SU-DHL-6 (cell line): ENCODE results near the gene GNA14.

Experiments used
- H2AFZ ChIP-seq: fragments of 200-600 bp; sonication (generic); 2 replicates; pipeline ENCODE4 v1.6.1; 2014; ENCODE audit warnings: low read depth, mild to moderate bottlenecking, moderate library complexity, mixed read lengths, antibody characterized with exemption, low read length; ENCODE audit not compliant: severe bottlenecking
- H3F3A ChIP-seq: fragments of 200-600 bp; shearing (Covaris generic); 2 replicates; pipeline ENCODE4 v1.6.0; 2016; ENCODE audit warnings: antibody characterized with exemption, mild to moderate bottlenecking; ENCODE audit not compliant: insufficient read depth
- H3K27ac ChIP-seq: fragments of 200-600 bp; sonication (generic); 2 replicates; pipeline ENCODE4 v1.5.1; 2016; ENCODE audit warnings: low read depth, mild to moderate bottlenecking, low read length, moderate library complexity, mixed read lengths
- H3K27me3 ChIP-seq: fragments of 200-600 bp; sonication (generic), shearing (Covaris generic); 2 replicates; pipeline ENCODE4 v1.6.0; 2014; ENCODE audit warnings: mild to moderate bottlenecking, low read length
- H3K36me3 ChIP-seq: fragments of 200-600 bp; sonication (generic); 2 replicates; pipeline ENCODE4 v1.6.1; 2014; ENCODE audit warnings: mild to moderate bottlenecking, low read length, mixed read lengths
- H3K4me2 ChIP-seq: fragments of 300-600, 200-600 bp; shearing (Covaris generic), sonication (generic); 2 replicates; pipeline ENCODE4 v1.6.0; 2014; ENCODE audit warnings: low read length, low read depth, mild to moderate bottlenecking; ENCODE audit not compliant: poor library complexity, severe bottlenecking
- H3K4me3 ChIP-seq: fragments of 200-600 bp; sonication (generic); 2 replicates; pipeline ENCODE4 v1.5.1; 2014; ENCODE audit warnings: antibody characterized with exemption, low read length, mild to moderate bottlenecking, mixed read lengths; ENCODE audit not compliant: insufficient read depth, poor library complexity, severe bottlenecking
- H3K79me2 ChIP-seq: fragments of 200-600 bp; sonication (generic); 2 replicates; pipeline ENCODE4 v1.6.1; 2014; ENCODE audit warnings: mild to moderate bottlenecking, low read length, moderate library complexity; ENCODE audit not compliant: insufficient read depth
- H3K9ac ChIP-seq: fragments of 200-600 bp; sonication (generic); 2 replicates; pipeline ENCODE4 v1.7.0; 2014; ENCODE audit warnings: mild to moderate bottlenecking, low read length
- H3K9me2 ChIP-seq: fragments of 200-600 bp; sonication (generic); replicated peaks from 2 replicates; pipeline ENCODE4 v1.6.1; 2014; ENCODE audit warnings: low read length; ENCODE audit not compliant: insufficient read depth
- H3K9me3 ChIP-seq: fragments of 200-600 bp; sonication (generic); 2 replicates; pipeline ENCODE4 v1.6.1; 2014; ENCODE audit warnings: low read length, mixed read lengths; ENCODE audit not compliant: insufficient read depth
- H4K20me1 ChIP-seq: fragments of 200-600 bp; sonication (generic); 2 replicates; pipeline ENCODE4 v1.6.1; 2014; ENCODE audit warnings: low read depth, mild to moderate bottlenecking, antibody characterized with exemption, low read length, moderate library complexity, mixed read lengths
- EZH2phosphoT487 ChIP-seq: fragments of 200-600 bp; sonication (generic), shearing (Covaris generic); conservative IDR thresholded peaks from 2 replicates; pipeline ENCODE4 v1.6.1; 2018; ENCODE audit warnings: mild to moderate bottlenecking, antibody characterized with exemption, low read length, moderate library complexity, mixed read lengths
- TF ChIP-seq, protein P1 (sequence below): fragments of 200-600 bp; sonication (generic); IDR thresholded peaks from one replicate; pipeline ENCODE4 v1.5.1; 2017; ENCODE audit warnings: antibody characterized with exemption, mild to moderate bottlenecking, low read length, moderate library complexity; ENCODE audit not compliant: insufficient read depth, poor library complexity, severe bottlenecking

Gene GNA14

DNA sequence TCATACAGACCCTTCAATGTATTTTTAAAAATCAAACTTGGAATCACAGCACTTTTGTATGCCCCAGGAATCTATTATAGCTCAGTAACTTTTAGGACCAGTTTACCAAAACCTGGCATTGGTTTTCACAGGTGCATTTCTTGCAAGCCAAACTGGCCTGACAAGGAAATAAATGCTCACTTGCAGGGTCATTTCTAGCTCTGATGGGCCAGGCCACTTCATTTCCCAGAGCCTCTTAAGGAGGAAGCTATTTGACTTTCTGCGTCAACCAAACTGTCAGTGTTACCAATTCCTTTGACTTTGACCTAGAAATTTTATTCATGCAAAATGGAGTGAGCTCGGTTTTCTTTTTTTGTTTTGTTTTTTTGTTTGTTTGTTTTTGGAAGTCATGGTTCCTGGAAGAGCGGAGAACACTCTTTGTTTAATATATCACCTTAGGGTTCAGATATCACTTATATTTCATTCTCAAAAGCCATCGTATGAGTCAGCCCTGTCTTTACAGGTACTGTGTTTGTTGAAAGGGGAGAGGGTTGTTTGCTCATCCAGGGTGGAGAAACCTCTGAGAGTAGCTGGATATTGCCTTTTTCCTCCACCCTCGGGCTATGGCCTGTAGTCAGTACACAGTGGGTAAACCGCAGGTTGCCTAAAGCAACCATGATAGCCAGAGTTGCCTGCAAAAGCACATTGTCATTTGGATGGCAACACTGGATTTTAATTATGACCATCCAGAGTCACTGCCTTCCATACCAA, 58.9 kb downstream of the GNA14 start:
- H3F3A ChIP-seq = no peaks in the 10 kb centered on the region
- no peak overlapping the region for H3K4me2 ChIP-seq
- no peak overlapping the region for H3K9ac ChIP-seq
- H3K9me2 ChIP-seq = no peaks in the 10 kb centered on the region
- TF ChIP-seq EZH2phosphoT487 = no peak
- TF ChIP-seq, protein P1, sequence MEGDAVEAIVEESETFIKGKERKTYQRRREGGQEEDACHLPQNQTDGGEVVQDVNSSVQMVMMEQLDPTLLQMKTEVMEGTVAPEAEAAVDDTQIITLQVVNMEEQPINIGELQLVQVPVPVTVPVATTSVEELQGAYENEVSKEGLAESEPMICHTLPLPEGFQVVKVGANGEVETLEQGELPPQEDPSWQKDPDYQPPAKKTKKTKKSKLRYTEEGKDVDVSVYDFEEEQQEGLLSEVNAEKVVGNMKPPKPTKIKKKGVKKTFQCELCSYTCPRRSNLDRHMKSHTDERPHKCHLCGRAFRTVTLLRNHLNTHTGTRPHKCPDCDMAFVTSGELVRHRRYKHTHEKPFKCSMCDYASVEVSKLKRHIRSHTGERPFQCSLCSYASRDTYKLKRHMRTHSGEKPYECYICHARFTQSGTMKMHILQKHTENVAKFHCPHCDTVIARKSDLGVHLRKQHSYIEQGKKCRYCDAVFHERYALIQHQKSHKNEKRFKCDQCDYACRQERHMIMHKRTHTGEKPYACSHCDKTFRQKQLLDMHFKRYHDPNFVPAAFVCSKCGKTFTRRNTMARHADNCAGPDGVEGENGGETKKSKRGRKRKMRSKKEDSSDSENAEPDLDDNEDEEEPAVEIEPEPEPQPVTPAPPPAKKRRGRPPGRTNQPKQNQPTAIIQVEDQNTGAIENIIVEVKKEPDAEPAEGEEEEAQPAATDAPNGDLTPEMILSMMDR = no peak
- no peak overlapping the region for H3K4me3 ChIP-seq
- H4K20me1 ChIP-seq = no peaks in the 10 kb centered on the region
- no peaks in the 10 kb centered on the region for H3K9me3 ChIP-seq
- H3K36me3 ChIP-seq = no peaks in the 10 kb centered on the region
- H3K27me3 ChIP-seq = no peaks in the 10 kb centered on the region
- no peaks in the 10 kb centered on the region for H3K79me2 ChIP-seq
- H3K27ac ChIP-seq = no peak overlapping the region
- H2AFZ ChIP-seq = no peak overlapping the region

DNA sequence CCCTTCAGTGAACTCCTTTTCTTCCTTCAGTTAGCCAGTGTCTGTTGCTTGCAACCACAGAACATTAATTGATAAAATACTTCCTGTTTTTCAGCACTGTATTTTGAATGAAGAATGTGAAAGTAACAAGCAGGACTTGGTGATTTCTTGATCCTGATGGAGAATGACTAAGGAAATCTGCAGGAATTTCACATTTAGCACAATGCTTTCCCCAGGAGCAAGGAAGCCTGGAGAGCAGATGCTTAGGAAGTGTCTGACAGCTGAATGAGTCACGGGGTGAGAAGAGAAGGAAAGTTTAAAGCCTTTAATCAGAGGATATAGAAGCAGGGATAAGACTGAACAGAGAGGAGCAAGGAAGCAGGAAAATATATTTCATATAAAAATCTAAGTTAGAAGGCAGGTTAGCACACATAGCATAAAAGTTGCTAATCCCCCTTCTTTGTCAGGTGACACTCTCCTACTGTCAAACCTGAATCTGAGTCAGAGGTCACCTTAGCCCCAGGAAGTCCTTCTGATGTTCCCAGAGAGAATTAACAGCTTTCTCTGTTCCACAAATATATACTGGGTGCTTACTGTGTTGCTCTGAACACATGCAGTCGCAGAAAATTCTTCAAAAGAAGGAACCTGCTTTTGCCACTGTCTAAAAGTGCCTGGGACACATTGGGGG, 59.7 kb downstream of the GNA14 start:
- Histone ChIP-seq H4K20me1 (no peaks in the 10 kb centered on the region), H3K27ac (no peak overlapping the region), H3K36me3 (no peaks in the 10 kb centered on the region), H3K9ac (no peak overlapping the region), H3F3A (no peaks in the 10 kb centered on the region), H3K9me3 (no peaks in the 10 kb centered on the region), H3K4me2 (no peak overlapping the region), H2AFZ (no peak overlapping the region), H3K4me3 (no peak overlapping the region), H3K27me3 (no peaks in the 10 kb centered on the region), H3K9me2 (no peaks in the 10 kb centered on the region), H3K79me2 (no peaks in the 10 kb centered on the region)
- TF ChIP-seq, protein P1 = no peak
- no peak for TF ChIP-seq EZH2phosphoT487

DNA sequence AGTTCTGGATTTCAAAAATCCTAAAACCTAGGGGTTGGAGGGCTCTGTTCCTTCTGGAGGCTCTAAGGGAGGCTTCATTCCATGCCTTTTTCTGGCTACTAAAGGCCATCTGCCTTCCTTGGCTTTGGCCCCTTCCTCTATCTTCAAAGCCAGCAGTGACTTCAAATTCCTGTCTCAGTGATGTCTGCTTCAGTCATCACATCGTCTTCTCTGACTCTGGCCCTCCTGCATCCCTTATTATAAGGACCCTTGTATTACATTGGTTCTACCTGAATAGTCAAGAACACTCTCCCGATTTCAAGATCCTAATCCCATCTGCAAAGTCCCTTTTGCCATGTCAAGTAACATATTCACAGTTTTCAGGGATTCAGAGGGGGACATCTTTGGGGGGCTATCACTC, 60.3 kb downstream of the GNA14 start:
- H3F3A ChIP-seq = no peaks in the 10 kb centered on the region
- no peak overlapping the region for H2AFZ ChIP-seq
- no peak for TF ChIP-seq EZH2phosphoT487
- TF ChIP-seq, protein P1 = no peak
- H3K79me2 ChIP-seq = no peaks in the 10 kb centered on the region
- H4K20me1 ChIP-seq = no peaks in the 10 kb centered on the region
- H3K9ac ChIP-seq = no peak overlapping the region
- H3K36me3 ChIP-seq = no peaks in the 10 kb centered on the region
- no peak overlapping the region for H3K4me3 ChIP-seq
- H3K9me3 ChIP-seq = no peaks in the 10 kb centered on the region
- no peaks in the 10 kb centered on the region for H3K27me3 ChIP-seq
- no peaks in the 10 kb centered on the region for H3K9me2 ChIP-seq
- H3K4me2 ChIP-seq = no peak overlapping the region
- no peak overlapping the region for H3K27ac ChIP-seq
